BLaER1 treated with 17β-estradiol and CSF1 and Interleukin-3, amounts not matched to agents 10 nM and 100 nM (cell line): ENCODE measurements around the gene FBXL15.

Experiments
- H3K27ac ChIP-seq, 11 experiments: shearing (Covaris generic); formaldehyde crosslinking; 2 replicates each; pipeline ENCODE4 v1.8.1; 2022
- H3K27me3 ChIP-seq, 11 experiments: shearing (Covaris generic); formaldehyde crosslinking; 2 replicates each; pipeline ENCODE4 v1.8.1; 2022
- H3K36me3 ChIP-seq, 11 experiments: shearing (Covaris generic); formaldehyde crosslinking; 2 replicates each; pipeline ENCODE4 v1.8.1; 2022
- H3K4me1 ChIP-seq, 10 experiments: shearing (Covaris generic); formaldehyde crosslinking; 2 replicates each; pipeline ENCODE4 v1.8.1; 2022
- H3K4me2 ChIP-seq, 11 experiments: shearing (Covaris generic); formaldehyde crosslinking; 2 replicates each; pipeline ENCODE4 v1.8.1; 2022
- H3K4me3 ChIP-seq, 10 experiments: shearing (Covaris generic); formaldehyde crosslinking; 2 replicates each; pipeline ENCODE4 v1.8.1; 2022
- H3K9ac ChIP-seq, 11 experiments: shearing (Covaris generic); formaldehyde crosslinking; 2 replicates each; pipeline ENCODE4 v1.8.1; 2022
- H3K9me3 ChIP-seq, 11 experiments: shearing (Covaris generic); formaldehyde crosslinking; replicated peaks in 1 of 11; 2 replicates each; pipeline ENCODE4 v1.8.1; 2022
- H4K20me1 ChIP-seq, 11 experiments: shearing (Covaris generic); formaldehyde crosslinking; 2 replicates each; pipeline ENCODE4 v1.8.1; 2022
- Cebpa-rat ChIP-seq, 11 experiments: shearing (Covaris generic); IDR thresholded peaks; 2 replicates each; pipeline ENCODE4 v1.8.1; 2022

The FBXL15 gene, protein sequence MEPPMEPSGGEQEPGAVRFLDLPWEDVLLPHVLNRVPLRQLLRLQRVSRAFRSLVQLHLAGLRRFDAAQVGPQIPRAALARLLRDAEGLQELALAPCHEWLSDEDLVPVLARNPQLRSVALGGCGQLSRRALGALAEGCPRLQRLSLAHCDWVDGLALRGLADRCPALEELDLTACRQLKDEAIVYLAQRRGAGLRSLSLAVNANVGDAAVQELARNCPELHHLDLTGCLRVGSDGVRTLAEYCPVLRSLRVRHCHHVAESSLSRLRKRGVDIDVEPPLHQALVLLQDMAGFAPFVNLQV

DNA sequence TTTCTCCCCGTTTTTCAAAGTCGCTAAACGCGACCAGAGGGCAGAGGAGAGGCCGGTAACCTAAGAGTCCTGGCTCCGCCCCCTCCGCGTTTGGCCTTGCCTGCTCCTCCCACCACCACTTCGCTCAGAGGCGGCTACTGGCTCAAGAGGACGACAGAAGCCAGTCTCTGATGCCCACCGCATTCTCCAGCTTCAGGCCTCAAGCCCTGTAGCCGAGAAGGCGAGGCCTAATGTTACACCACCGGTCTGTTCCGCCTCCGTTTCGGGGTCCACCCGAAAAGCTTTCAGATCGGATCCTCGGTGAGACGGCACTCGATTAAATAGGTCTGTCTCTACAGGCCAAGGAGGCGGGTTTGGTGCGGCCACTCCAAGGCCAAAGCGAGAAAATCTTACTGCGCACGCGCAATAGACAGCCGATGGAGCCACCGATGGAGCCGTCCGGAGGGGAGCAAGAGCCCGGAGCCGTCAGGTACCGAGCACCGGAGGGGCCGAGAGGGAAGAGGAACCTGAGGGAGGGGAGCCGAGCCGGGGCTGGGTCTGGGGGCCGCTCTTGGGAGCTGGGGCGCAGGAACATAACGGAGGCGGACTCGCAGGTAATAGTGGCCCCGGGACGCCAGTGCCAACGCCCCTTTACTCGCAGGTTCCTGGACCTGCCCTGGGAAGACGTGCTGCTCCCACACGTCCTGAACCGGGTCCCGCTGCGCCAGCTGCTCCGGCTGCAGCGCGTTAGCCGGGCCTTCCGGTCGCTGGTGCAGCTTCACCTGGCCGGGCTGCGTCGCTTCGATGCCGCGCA is at the start of gene FBXL15:
Gene FBXL15, plus strand, starts transcription at position 123 of the 793 bp plus-strand sequence. Its CDS starts 294 bp downstream, at position 417.
- Histone ChIP-seq H4K20me1 (peaks cover 5 to 41% (median 26%) of the 10 kb centered on the region in 11 experiments; a peak in 16 of 22 replicates), H3K27me3 (peaks cover 24 to 39% (median 37%) of the 10 kb centered on the region in 11 experiments), H3K27ac (peak within 1 kb of the TSS; percentile 72 to 86 (median 79)), H3K4me1 (peaks cover 33 to 44% (median 37%) of the 10 kb centered on the region in 10 experiments), H3K36me3 (peaks cover 18 to 29% (median 25%) of the 10 kb centered on the region in 11 experiments), H3K4me2 (peak within 1 kb of the TSS; percentile 96 to 100 (median 99)), H3K9me3 (no peaks in the 10 kb centered on the region), H3K4me3 (peak within 1 kb of the TSS; percentile 81 to 98 (median 88)), H3K9ac (peak within 1 kb of the TSS; percentile 79 to 91 (median 85))
- TF ChIP-seq Cebpa-rat (IDR thresholded peaks at IDR 0.05) = no peak

DNA sequence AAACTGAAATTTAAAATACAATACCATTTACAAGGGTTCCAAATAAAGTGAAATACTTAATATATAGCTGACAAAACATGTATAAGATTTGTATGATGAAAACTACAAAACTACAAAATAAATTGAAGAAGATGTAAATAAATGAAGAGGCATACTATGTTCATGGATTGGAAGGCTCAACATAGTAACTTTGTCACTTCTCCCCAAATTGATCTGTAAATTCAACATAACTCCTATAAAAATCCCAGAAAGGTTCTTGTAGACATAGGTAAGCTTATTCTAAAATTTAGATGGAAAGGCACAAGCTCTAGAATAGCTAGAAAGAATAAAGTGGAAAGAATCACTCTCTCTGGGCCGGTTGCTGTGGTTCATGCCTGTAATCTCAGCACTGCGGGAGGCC is 49.3 kb upstream of the FBXL15 start:
- Histone ChIP-seq H4K20me1 (peaks cover 0 to 49% (median 0%) of the 10 kb centered on the region in 11 experiments; a peak in 4 of 22 replicates), H3K27ac (no peak overlapping the region), H3K4me2 (no peak overlapping the region), H3K27me3 (no peaks in the 10 kb centered on the region), H3K36me3 (peaks cover 98 to 100% (median 100%) of the 10 kb centered on the region in 11 experiments), H3K4me1 (no peaks in the 10 kb centered on the region), H3K4me3 (no peak overlapping the region), H3K9me3 (peaks cover 0 to 17% (median 10%) of the 10 kb centered on the region in 11 experiments; a peak in 10 of 22 replicates), H3K9ac (no peak overlapping the region)
- TF ChIP-seq Cebpa-rat (IDR thresholded peaks at IDR 0.05) = no peak

DNA sequence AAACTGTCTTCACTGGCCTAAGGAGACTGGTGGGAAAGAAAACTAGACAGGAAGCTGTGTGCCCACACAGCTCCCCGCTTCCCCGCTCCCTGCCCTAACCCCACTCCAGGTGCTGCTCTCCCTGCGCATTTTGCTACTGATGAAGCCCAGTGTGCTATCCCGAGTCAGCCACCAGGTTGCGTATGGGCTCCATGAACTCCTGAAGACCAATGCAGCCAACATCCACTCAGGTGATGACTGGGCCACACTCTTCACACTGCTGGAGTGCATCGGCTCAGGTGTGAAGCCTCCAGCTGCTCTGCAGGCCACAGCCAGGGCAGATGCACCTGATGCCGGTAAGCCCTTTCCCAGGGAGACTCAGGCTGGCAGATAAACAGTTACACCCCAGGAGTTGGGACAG is 45.4 kb upstream of the FBXL15 start:
- TF ChIP-seq Cebpa-rat (IDR thresholded peaks at IDR 0.05) = no peak
- H3K4me3 ChIP-seq = no peak overlapping the region
- H3K9ac ChIP-seq = no peak overlapping the region
- no peak overlapping the region for H3K27ac ChIP-seq
- peaks cover 0 to 9% (median 5%) of the 10 kb centered on the region in 11 experiments; a peak in 9 of 22 replicates for H3K9me3 ChIP-seq
- no peak overlapping the region for H3K4me2 ChIP-seq
- H3K36me3 ChIP-seq = peaks cover 93 to 100% (median 98%) of the 10 kb centered on the region in 11 experiments
- no peaks in the 10 kb centered on the region for H3K4me1 ChIP-seq
- H4K20me1 ChIP-seq = peaks cover 0 to 46% (median 0%) of the 10 kb centered on the region in 11 experiments; a peak in 4 of 22 replicates
- H3K27me3 ChIP-seq = no peaks in the 10 kb centered on the region

DNA sequence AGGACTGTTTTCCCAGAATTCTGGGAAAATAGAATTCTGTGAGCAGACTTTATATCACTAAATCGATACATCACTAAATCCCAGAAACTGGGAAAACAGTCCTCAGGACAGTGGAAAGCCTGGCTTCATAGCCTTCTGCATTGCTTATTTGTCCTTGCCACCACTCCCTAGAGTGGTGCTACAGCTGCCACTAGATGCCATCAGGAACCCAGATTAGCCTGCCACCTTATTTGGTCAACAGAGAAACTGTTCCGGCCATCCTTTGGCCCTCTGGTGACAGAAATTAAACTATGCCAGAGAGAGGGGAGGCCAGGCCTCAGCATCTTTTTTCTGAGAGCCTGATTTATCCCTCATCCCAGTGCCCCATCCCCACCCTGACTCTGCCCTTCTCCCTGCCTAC is 44.8 kb upstream of the FBXL15 start:
- H4K20me1 ChIP-seq = peaks cover 0 to 48% (median 0%) of the 10 kb centered on the region in 11 experiments; a peak in 4 of 22 replicates
- H3K27me3 ChIP-seq = no peaks in the 10 kb centered on the region
- H3K4me1 ChIP-seq = no peaks in the 10 kb centered on the region
- TF ChIP-seq Cebpa-rat (IDR thresholded peaks at IDR 0.05) = no peak
- no peak overlapping the region for H3K4me2 ChIP-seq
- no peak overlapping the region for H3K4me3 ChIP-seq
- peaks cover 0 to 2% (median under 1%) of the 10 kb centered on the region in 11 experiments; a peak in 6 of 22 replicates for H3K9me3 ChIP-seq
- no peak overlapping the region for H3K9ac ChIP-seq
- H3K27ac ChIP-seq = no peak overlapping the region
- H3K36me3 ChIP-seq = peaks cover 93 to 100% (median 98%) of the 10 kb centered on the region in 11 experiments

DNA sequence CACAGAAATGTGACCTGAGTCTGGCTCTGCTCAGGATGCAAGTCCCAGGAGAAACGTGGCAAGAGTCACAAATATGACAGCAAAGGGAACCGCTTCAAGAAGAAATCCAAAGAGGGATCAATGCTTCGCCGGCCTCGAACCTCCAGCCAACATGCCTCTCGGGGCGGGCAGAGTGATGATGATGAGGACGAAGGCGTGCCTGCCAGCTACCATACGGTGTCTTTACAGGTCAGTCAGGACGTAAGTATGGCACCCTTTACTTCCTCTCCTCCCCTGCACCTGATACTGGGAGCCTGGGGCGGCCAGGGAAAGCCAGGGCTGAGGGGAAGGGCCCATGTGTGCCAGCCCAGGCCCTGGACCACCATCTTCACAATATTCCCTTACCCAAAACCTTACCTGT is 43.7 kb upstream of the FBXL15 start:
- TF ChIP-seq Cebpa-rat (IDR thresholded peaks at IDR 0.05) = no peak
- H3K4me1 ChIP-seq = no peaks in the 10 kb centered on the region

DNA sequence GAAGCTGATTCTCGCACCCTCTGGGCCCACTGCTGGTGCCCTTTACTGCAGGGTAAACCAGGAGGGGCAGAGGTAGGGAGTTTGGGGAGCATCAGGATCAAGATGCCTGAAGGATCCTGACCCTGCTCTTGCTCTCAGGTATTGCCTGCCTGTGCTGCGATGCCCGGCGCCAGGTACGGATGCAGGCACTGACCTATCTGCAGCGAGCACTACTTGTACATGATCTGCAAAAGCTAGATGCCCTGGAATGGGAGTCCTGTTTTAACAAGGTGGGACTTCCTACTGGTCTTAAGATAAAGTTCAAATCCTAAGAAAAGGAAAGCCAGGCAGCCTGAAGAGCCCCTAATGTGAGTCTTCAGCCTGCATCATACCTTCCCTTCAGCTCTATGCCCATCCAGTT is 41.3 kb upstream of the FBXL15 start:
- no peak overlapping the region for H3K27ac ChIP-seq
- H3K27me3 ChIP-seq = no peaks in the 10 kb centered on the region
- no peak overlapping the region for H3K4me2 ChIP-seq
- H3K9ac ChIP-seq = no peak overlapping the region
- H3K4me1 ChIP-seq = peaks cover 0 to 8% (median under 1%) of the 10 kb centered on the region in 10 experiments; a peak in 7 of 20 replicates
- TF ChIP-seq Cebpa-rat (IDR thresholded peaks at IDR 0.05) = no peak
- H3K36me3 ChIP-seq = peaks cover 79 to 96% (median 92%) of the 10 kb centered on the region in 11 experiments
- H4K20me1 ChIP-seq = peaks cover 0 to 76% (median 0%) of the 10 kb centered on the region in 11 experiments; a peak in 5 of 22 replicates
- H3K4me3 ChIP-seq = no peak overlapping the region
- no peaks in the 10 kb centered on the region for H3K9me3 ChIP-seq

More for the DNA sequence above, 43.7 kb upstream of the FBXL15 start:
- Histone ChIP-seq H3K9ac (no peak overlapping the region), H3K36me3 (peaks cover 93 to 100% (median 98%) of the 10 kb centered on the region in 11 experiments), H3K9me3 (no peaks in the 10 kb centered on the region), H3K4me3 (no peak overlapping the region), H3K4me2 (no peak overlapping the region), H4K20me1 (peaks cover 0 to 58% (median 0%) of the 10 kb centered on the region in 11 experiments; a peak in 4 of 22 replicates), H3K27ac (no peak overlapping the region), H3K27me3 (no peaks in the 10 kb centered on the region)

DNA sequence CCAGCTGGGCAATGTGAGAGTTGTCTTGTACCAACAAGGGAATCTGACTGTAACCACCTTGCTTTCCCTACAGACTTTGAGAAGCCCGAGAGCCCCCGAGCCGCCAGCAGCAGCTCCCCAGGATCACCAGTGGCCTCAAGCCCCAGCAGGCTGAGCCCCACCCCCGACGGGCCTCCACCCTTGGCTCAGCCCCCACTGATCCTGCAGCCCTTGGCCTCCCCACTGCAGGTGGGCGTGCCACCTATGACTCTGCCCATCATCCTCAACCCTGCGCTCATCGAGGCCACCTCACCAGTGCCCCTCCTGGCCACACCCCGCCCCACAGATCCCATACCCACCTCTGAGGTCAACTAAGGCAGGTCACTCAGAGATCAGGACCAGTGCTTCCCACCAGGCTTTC is 38.7 kb upstream of the FBXL15 start:
- Histone ChIP-seq H3K27me3 (no peaks in the 10 kb centered on the region), H3K9me3 (no peaks in the 10 kb centered on the region), H3K36me3 (peaks cover 54 to 70% (median 66%) of the 10 kb centered on the region in 11 experiments), H3K9ac (no peak overlapping the region), H4K20me1 (peaks cover 0 to 67% (median 0%) of the 10 kb centered on the region in 11 experiments; a peak in 7 of 22 replicates), H3K4me2 (no peak overlapping the region), H3K4me1 (peaks cover 6 to 34% (median 14%) of the 10 kb centered on the region in 10 experiments; a peak in 17 of 20 replicates), H3K4me3 (no peak overlapping the region), H3K27ac (no peak overlapping the region)
- TF ChIP-seq Cebpa-rat (IDR thresholded peaks at IDR 0.05) = no peak

DNA sequence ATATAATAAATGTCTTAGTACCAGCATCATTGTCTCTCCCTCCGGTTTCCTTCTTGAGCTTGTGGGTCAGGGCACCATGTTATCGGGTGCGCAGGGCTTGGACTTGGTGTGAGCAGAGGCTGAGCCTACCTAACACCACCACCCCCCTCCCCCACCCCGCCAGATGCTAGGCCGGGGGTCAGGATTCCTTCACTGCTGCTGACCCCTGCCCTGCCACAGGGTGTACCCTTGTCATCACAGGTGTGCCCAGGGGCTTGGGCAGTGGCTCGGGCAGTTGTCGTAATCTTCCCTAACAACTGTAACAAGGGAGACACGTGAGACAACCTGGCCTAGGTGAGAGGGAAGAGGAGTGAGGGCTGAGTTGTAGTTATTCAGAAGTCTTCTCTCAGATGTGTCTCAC is 37.8 kb upstream of the FBXL15 start:
- H3K9me3 ChIP-seq = no peaks in the 10 kb centered on the region
- H3K27me3 ChIP-seq = no peaks in the 10 kb centered on the region
- no peak for TF ChIP-seq Cebpa-rat (IDR thresholded peaks at IDR 0.05)
- peaks cover 46 to 62% (median 57%) of the 10 kb centered on the region in 11 experiments for H3K36me3 ChIP-seq
- H3K4me3 ChIP-seq = no peak overlapping the region
- no peak overlapping the region for H3K27ac ChIP-seq
- H4K20me1 ChIP-seq = peaks cover 0 to 66% (median 0%) of the 10 kb centered on the region in 11 experiments; a peak in 7 of 22 replicates
- H3K4me1 ChIP-seq = peaks cover 6 to 37% (median 14%) of the 10 kb centered on the region in 10 experiments; a peak in 17 of 20 replicates
- no peak overlapping the region for H3K9ac ChIP-seq
- H3K4me2 ChIP-seq = no peak overlapping the region
